Ectodermal cell (in vitro differentiated cells): ENCODE results near the gene HS3ST6.
A peak's percentile ranks its signal among the peaks of the same experiment; 100 is the strongest.
"Not testable (repeated sequence)": the region's sequence is repeated elsewhere in the genome, so short reads cannot be mapped to it uniquely, and the experiment has no call there.

Source experiments
- H3K27ac ChIP-seq: 2 replicates; pipeline ENCODE4 v1.7.0; 2013; ENCODE audit warnings: mild to moderate bottlenecking, low read depth, low read length; ENCODE audit not compliant: insufficient read depth, poor library complexity, severe bottlenecking
- H3K27me3 ChIP-seq: 2 replicates; pipeline ENCODE4 v1.7.0; 2013; ENCODE audit warnings: mild to moderate bottlenecking, low read length; ENCODE audit not compliant: insufficient read depth, control insufficient read depth, poor library complexity, severe bottlenecking
- H3K36me3 ChIP-seq: one replicate; pipeline ENCODE4 v1.7.0; 2013; ENCODE audit warnings: low read length; ENCODE audit not compliant: control insufficient read depth, insufficient read depth
- H3K4me1 ChIP-seq: one replicate; pipeline ENCODE4 v1.7.0; 2013; ENCODE audit warnings: low read length; ENCODE audit not compliant: control insufficient read depth, insufficient read depth
- H3K4me3 ChIP-seq: 2 replicates; pipeline ENCODE4 v1.7.0; 2013; ENCODE audit warnings: low read depth, low read length, control low read depth; ENCODE audit not compliant: insufficient read depth
- H3K9me3 ChIP-seq: 2 replicates; pipeline ENCODE4 v1.7.0; 2013; ENCODE audit warnings: mild to moderate bottlenecking, low read length, moderate library complexity; ENCODE audit not compliant: control insufficient read depth
- WGBS, 2 experiments: methylation state at CpG; one replicate each; pipeline ENCODE4 v1.1.7; 2013; ENCODE audit warnings: missing lambda C conversion rate in 2 of 2; 5-methylcytosine and 5-hydroxymethylcytosine counted together

HS3ST6 gene

GRCh38 chr16:1907226-1907860, 10.9 kb downstream of the HS3ST6 start:
- WGBS, 2 experiments = 83 to 86% methylated on average over 17 of the region's 17 CpGs
- no peaks in the 10 kb centered on the region for H3K9me3 ChIP-seq
- no peaks in the 10 kb centered on the region for H3K36me3 ChIP-seq
- peaks cover 35% of the 10 kb centered on the region for H3K4me1 ChIP-seq
- no peak overlapping the region for H3K4me3 ChIP-seq
- peaks cover 4% of the 10 kb centered on the region for H3K27me3 ChIP-seq
- H3K27ac ChIP-seq = no peak overlapping the region

DNA sequence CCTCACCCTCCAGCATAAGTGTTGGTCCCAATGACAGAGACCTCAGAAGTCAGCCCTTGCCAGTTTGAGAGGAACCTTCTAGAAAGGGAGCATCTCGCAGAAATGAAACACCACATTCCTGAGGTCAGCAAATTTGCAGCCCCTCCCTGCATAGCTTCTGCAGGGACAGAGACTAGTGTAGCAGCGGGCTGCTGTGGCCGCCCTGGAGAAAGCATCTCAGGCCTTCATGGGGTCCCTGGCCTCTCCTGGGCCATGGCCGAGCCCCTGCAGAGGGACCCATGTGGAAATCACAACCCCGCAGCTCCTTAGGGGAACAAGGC, 11.4 kb downstream of the HS3ST6 start:
- H3K4me3 ChIP-seq = no peak overlapping the region
- no peaks in the 10 kb centered on the region for H3K9me3 ChIP-seq
- WGBS, 2 experiments = 87 to 94% methylated on average over 5 of the region's 5 CpGs
- H3K4me1 ChIP-seq = peaks cover 35% of the 10 kb centered on the region
- no peaks in the 10 kb centered on the region for H3K36me3 ChIP-seq
- H3K27me3 ChIP-seq = peaks cover 4% of the 10 kb centered on the region
- no peak overlapping the region for H3K27ac ChIP-seq

GRCh38 chr16:1906055-1906845, 12.0 kb downstream of the HS3ST6 start:
- WGBS, 2 experiments = 79 to 80% methylated on average over 31 of the region's 31 CpGs
- H3K27ac ChIP-seq = no peak overlapping the region
- no peaks in the 10 kb centered on the region for H3K36me3 ChIP-seq
- H3K4me1 ChIP-seq = peaks cover 35% of the 10 kb centered on the region
- H3K4me3 ChIP-seq = no peak overlapping the region
- H3K9me3 ChIP-seq = no peaks in the 10 kb centered on the region
- H3K27me3 ChIP-seq = peaks cover 4% of the 10 kb centered on the region

DNA sequence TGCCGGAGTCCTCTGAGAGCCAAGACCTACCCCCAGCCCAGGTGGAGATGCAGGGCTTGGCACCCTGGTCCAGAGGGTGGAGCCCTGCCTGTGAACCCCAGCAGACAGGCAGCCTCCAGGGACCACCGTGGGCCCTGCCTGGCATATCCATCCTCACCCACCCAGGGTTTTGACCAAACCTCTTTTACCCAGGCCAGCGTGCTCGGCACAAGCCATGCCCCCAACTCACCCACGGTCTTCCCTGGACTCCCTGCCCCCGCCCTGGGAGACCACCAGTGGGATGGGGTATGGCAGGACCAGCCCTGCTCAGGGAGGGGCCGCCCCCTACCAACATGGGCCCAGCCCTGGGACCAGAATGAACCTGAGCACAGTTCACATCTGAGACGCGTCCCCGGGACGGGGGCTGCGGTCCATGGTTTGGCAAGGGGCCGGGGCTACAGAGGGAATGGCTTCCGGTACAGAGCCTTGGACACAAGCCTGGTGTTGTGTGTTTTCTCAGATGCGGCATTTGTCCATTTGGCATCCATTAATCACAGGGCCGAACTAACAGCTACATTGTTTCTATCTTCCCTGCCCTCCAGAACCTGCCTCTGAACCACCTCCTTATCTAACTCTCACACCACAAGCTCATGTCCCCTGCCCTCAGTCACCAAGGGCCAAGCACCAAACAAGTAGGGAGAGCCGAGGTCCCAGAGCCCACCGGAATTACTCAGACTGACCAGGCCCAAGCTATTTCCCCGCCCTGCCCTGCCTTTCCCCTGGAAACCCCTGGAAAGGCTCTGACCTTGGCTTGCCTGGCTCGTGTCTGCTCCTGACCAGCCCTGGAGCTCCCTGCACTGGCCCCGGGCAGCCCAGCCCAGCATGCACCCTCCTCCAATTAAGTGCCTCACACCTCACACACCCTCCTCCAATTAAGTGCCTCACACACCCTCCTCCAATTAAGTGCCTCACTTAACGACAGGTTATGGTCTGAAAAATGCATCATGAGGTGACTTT, 14.1 kb downstream of the HS3ST6 start:
- Histone ChIP-seq H3K36me3 (no peaks in the 10 kb centered on the region), H3K4me1 (peaks cover 28% of the 10 kb centered on the region), H3K9me3 (no peaks in the 10 kb centered on the region), H3K27ac (no peak overlapping the region), H3K27me3 (peaks cover 4% of the 10 kb centered on the region), H3K4me3 (no peak overlapping the region)
- 90 to 91% methylated on average over 22 of the region's 22 CpGs for WGBS, 2 experiments

- peaks cover 4% of the 10 kb centered on the region for H3K27me3 ChIP-seq
- WGBS, 2 experiments = 65 to 71% methylated on average over 13 of the region's 13 CpGs
- H3K27ac ChIP-seq = peak overlapping the region; percentile 69
Measured at GRCh38 chr16:1903220-1903574, 15.0 kb downstream of the HS3ST6 start.

DNA sequence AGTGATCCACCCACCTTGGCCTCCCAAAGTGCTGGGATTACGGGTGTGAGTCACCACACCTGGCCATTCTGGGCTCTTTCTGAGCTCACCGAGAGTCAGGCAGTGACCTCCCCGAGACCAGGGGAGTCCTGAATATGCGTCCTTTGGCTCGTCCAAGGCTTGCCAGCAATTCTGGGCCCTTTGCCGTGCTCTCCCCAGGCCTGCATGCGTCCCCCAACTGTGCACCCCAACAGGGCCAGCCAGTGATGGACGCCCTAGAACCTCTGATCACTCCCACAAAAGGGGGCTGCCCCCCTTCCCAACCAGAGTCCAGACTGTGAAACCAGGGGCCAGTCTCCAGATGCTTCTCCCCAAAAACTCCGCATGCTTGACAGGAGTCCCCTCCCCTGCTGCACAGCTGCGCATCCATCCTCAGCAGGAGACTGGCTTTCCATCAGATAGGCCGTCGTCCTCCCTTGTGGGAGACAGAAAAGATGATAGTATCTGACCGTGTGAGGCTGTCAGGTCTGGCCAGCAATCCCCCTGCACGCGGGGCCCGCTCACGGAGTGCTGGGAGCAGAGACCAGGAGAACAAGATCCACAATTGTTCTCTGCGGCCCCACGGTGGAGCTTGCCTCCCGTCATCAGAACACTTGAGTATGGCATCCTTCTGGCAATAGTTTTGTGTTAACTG, 15.5 kb downstream of the HS3ST6 start:
- no peak overlapping the region for H3K4me3 ChIP-seq
- H3K27ac ChIP-seq = peak overlapping the region; percentile 69
- WGBS, 2 experiments = 80 to 82% methylated on average over 20 of the region's 20 CpGs
- H3K27me3 ChIP-seq = peaks cover 4% of the 10 kb centered on the region
- H3K4me1 ChIP-seq = peaks cover 16% of the 10 kb centered on the region
- no peaks in the 10 kb centered on the region for H3K9me3 ChIP-seq
- H3K36me3 ChIP-seq = no peaks in the 10 kb centered on the region

More at GRCh38 chr16:1903220-1903574, 15.0 kb downstream of the HS3ST6 start:
- Histone ChIP-seq H3K4me1 (peaks cover 19% of the 10 kb centered on the region), H3K4me3 (no peak overlapping the region), H3K9me3 (no peaks in the 10 kb centered on the region), H3K36me3 (no peaks in the 10 kb centered on the region)

DNA sequence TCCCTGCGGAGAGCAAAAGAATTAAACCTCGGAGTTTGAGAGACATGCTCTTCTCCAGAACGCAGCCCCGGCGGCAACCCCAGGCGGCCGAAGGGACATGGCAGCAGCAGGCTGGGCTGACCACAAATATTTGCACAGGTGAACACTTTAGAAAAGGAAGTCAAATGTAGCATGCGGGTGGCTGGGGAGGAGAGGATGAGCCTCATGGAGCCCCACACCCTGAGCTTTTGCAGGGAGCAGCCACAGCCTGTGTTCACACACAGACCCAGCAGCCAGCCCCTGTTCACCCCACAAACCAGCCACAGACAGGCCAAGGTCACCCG, 17.8 kb downstream of the HS3ST6 start:
- Histone ChIP-seq H3K27me3 (no peaks in the 10 kb centered on the region), H3K36me3 (no peaks in the 10 kb centered on the region)
- 93% methylated on average over 9 of the region's 9 CpGs for WGBS, 2 experiments

GRCh38 chr16:1899641-1900451, 18.4 kb downstream of the HS3ST6 start:
- H3K9me3 ChIP-seq = no peaks in the 10 kb centered on the region
- no peak overlapping the region for H3K4me3 ChIP-seq
- H3K36me3 ChIP-seq = no peaks in the 10 kb centered on the region
- no peaks in the 10 kb centered on the region for H3K27me3 ChIP-seq
- peaks cover 8% of the 10 kb centered on the region for H3K4me1 ChIP-seq
- WGBS, 2 experiments = 91 to 93% methylated on average over 16 of the region's 16 CpGs
- no peak overlapping the region for H3K27ac ChIP-seq

More for the DNA sequence above, 17.8 kb downstream of the HS3ST6 start:
- Histone ChIP-seq H3K4me3 (no peak overlapping the region), H3K4me1 (peaks cover 8% of the 10 kb centered on the region), H3K9me3 (no peaks in the 10 kb centered on the region), H3K27ac (no peak overlapping the region)

DNA sequence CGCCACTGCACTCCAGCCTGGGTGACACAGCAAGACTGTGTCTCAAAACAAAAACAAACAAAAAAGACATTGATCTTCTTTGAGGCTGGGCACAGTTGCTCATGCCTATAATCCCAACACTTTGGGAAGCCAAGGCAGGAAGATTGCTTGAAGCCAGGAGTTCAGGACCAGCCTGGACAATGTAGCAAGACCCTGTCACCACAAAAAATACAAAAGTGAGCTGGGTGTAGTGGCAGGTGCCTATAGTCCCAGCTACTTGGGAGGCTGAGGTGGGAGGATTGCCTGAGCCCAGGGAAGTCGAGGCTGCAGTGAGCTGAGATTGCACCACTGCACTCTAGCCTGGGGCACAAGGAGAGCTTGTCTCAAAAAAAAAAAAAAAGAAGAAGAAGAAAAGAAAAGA, 20.5 kb downstream of the HS3ST6 start:
- H3K4me3 ChIP-seq, H3K4me1 ChIP-seq, H3K27ac ChIP-seq, H3K36me3 ChIP-seq, H3K27me3 ChIP-seq, H3K9me3 ChIP-seq: not testable (repeated sequence)
- 87 to 91% methylated on average over 2 of the region's 2 CpGs for WGBS, 2 experiments
